BLaER1 treated with 17β-estradiol and CSF1 and Interleukin-3, amounts not matched to agents 10 nM and 100 nM (cell line): Measurements from ENCODE around the gene ABHD16B.
A peak's percentile ranks its signal among the peaks of the same experiment; 100 is the strongest.
"Not testable (repeated sequence)": the region's sequence is repeated elsewhere in the genome, so short reads cannot be mapped to it uniquely, and the experiment has no call there.

Experiments
- H3K27ac ChIP-seq, 11 experiments: shearing (Covaris generic); formaldehyde crosslinking; 2 replicates each; pipeline ENCODE4 v1.8.1; 2022
- H3K27me3 ChIP-seq, 11 experiments: shearing (Covaris generic); formaldehyde crosslinking; 2 replicates each; pipeline ENCODE4 v1.8.1; 2022
- H3K36me3 ChIP-seq, 11 experiments: shearing (Covaris generic); formaldehyde crosslinking; 2 replicates each; pipeline ENCODE4 v1.8.1; 2022
- H3K4me1 ChIP-seq, 10 experiments: shearing (Covaris generic); formaldehyde crosslinking; 2 replicates each; pipeline ENCODE4 v1.8.1; 2022
- H3K4me2 ChIP-seq, 11 experiments: shearing (Covaris generic); formaldehyde crosslinking; 2 replicates each; pipeline ENCODE4 v1.8.1; 2022
- H3K4me3 ChIP-seq, 10 experiments: shearing (Covaris generic); formaldehyde crosslinking; 2 replicates each; pipeline ENCODE4 v1.8.1; 2022
- H3K9ac ChIP-seq, 11 experiments: shearing (Covaris generic); formaldehyde crosslinking; 2 replicates each; pipeline ENCODE4 v1.8.1; 2022
- H3K9me3 ChIP-seq, 11 experiments: shearing (Covaris generic); formaldehyde crosslinking; replicated peaks in 1 of 11; 2 replicates each; pipeline ENCODE4 v1.8.1; 2022
- H4K20me1 ChIP-seq, 11 experiments: shearing (Covaris generic); formaldehyde crosslinking; 2 replicates each; pipeline ENCODE4 v1.8.1; 2022
- Cebpa-rat ChIP-seq, 11 experiments: shearing (Covaris generic); IDR thresholded peaks; 2 replicates each; pipeline ENCODE4 v1.8.1; 2022

ABHD16B gene

DNA sequence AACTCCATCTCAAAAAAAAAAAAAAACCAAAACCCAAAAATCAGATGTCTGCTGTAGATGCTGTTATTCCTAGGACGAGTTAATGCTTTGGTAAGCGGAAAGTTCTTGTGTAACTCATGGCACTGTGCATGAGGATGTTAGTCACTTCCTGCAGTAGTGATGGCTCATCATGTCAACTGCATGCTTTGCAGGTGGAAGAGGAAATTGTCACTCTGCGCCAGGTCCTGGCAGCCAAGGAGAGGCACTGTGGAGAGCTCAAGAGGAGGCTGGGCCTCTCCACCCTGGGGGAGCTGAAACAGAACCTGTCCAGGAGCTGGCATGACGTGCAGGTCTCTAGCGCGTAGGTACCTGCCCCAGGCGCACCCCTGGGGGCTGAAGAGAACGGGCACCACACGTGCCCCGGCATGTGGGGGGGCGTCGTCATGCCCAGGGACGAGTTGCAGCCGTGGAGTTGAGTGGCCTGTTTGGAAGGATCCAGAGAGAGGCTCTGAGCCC, 12.2 kb downstream of the ABHD16B start:
- H3K27ac ChIP-seq, result peak overlapping the region; percentile 93 to 99 (median 96)
- peak; percentile 48 to 93 (median 88); a peak in 19 of 22 replicates for TF ChIP-seq Cebpa-rat (IDR thresholded peaks at IDR 0.05)
- H3K9me3 ChIP-seq, result peaks cover 0 to 9% (median 4%) of the 10 kb centered on the region in 11 experiments; a peak in 8 of 22 replicates
- H3K4me1 ChIP-seq, result peaks cover 63 to 100% (median 98%) of the 10 kb centered on the region in 10 experiments
- H3K27me3 ChIP-seq, result no peaks in the 10 kb centered on the region; a peak in 1 of 22 replicates
- peaks cover 0 to 24% (median 10%) of the 10 kb centered on the region in 11 experiments; a peak in 15 of 22 replicates for H4K20me1 ChIP-seq
- H3K4me3 ChIP-seq, result peak overlapping the region in 9 of 10 experiments; percentile 28 to 63 (median 44); a peak in 16 of 20 replicates
- H3K4me2 ChIP-seq, result peak overlapping the region; percentile 86 to 100 (median 94)
- H3K9ac ChIP-seq, result peak overlapping the region; percentile 78 to 99 (median 89)
- H3K36me3 ChIP-seq, result peaks cover 82 to 97% (median 90%) of the 10 kb centered on the region in 11 experiments

DNA sequence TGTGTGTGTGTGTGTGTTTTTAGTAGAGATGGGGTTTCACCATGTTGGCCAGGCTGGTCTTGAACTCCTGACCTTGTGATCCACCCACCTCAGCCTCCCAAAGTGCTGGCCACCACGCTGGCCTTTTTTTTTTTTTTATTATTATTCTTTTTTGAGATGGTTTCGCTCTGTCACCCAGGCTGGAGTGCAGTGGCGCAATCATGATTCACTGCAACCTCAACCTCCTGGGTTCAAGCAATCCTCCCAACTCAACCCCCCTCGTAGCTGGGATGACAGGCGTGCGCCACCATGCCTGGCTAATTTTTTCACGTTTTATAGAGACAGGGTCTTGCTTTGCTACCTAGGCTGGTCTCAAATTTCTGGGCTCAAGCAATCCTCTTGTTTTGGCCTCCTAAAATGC, 12.9 kb downstream of the ABHD16B start:
- H4K20me1 ChIP-seq, result peaks cover 6 to 24% (median 13%) of the 10 kb centered on the region in 11 experiments; a peak in 17 of 22 replicates
- peak overlapping the region; percentile 93 to 99 (median 96) for H3K27ac ChIP-seq
- peak overlapping the region in 9 of 10 experiments; percentile 28 to 63 (median 44); a peak in 16 of 20 replicates for H3K4me3 ChIP-seq
- peak overlapping the region; percentile 78 to 99 (median 87) for H3K9ac ChIP-seq
- not testable (repeated sequence) for H3K27me3 ChIP-seq
- peaks cover 70 to 100% (median 98%) of the 10 kb centered on the region in 10 experiments for H3K4me1 ChIP-seq
- peak overlapping the region; percentile 86 to 100 (median 94) for H3K4me2 ChIP-seq
- peaks cover 82 to 97% (median 90%) of the 10 kb centered on the region in 11 experiments for H3K36me3 ChIP-seq
- H3K9me3 ChIP-seq, result peaks cover 0 to 16% (median 4%) of the 10 kb centered on the region in 11 experiments; a peak in 8 of 22 replicates
- peak in 8 of 11 experiments; percentile 33 to 70 (median 46); a peak in 12 of 22 replicates for TF ChIP-seq Cebpa-rat (IDR thresholded peaks at IDR 0.05)

DNA sequence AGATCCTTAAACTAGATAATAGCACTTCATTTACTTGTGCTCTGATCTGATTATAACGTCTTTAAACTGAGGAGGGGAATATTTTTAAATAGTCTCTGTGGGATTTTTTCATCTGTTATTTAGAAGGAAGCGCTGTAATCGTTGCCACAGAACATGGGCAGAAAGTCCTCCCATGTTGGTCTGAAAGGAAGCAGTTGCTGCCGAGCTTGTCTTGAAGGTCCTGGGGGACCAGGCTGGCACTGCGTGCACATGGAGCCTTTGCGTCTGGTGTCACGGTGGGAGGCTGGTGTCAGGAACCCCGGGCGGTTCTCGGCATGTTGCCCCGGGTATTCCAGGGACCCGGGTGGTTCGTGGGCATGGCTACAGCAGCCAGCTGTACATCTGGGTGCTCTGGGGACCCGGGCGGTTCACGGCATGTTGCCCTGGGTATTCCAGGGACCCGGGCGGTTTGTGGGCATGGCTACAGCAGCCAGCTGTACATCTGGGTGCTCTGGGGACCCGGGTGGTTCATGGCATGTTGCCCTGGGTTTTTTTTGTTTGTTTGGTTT, 15.3 kb downstream of the ABHD16B start:
- H3K4me1 ChIP-seq, result peaks cover 72 to 91% (median 80%) of the 10 kb centered on the region in 10 experiments
- H4K20me1 ChIP-seq, result peaks cover 16 to 39% (median 30%) of the 10 kb centered on the region in 11 experiments; a peak in 21 of 22 replicates
- no peaks in the 10 kb centered on the region; a peak in 1 of 22 replicates for H3K27me3 ChIP-seq
- peak overlapping the region; percentile 86 to 100 (median 94) for H3K4me2 ChIP-seq
- peaks cover 0 to 19% (median 4%) of the 10 kb centered on the region in 11 experiments; a peak in 8 of 22 replicates for H3K9me3 ChIP-seq
- peak overlapping the region; percentile 78 to 99 (median 87) for H3K9ac ChIP-seq
- peaks cover 75 to 91% (median 84%) of the 10 kb centered on the region in 11 experiments for H3K36me3 ChIP-seq
- peak overlapping the region; percentile 93 to 99 (median 96) for H3K27ac ChIP-seq
- peak in 4 of 11 experiments; percentile 49 to 90 (median 86); a peak in 9 of 22 replicates for TF ChIP-seq Cebpa-rat (IDR thresholded peaks at IDR 0.05)
- peak overlapping the region; percentile 21 to 63 (median 46); a peak in 17 of 20 replicates for H3K4me3 ChIP-seq

DNA sequence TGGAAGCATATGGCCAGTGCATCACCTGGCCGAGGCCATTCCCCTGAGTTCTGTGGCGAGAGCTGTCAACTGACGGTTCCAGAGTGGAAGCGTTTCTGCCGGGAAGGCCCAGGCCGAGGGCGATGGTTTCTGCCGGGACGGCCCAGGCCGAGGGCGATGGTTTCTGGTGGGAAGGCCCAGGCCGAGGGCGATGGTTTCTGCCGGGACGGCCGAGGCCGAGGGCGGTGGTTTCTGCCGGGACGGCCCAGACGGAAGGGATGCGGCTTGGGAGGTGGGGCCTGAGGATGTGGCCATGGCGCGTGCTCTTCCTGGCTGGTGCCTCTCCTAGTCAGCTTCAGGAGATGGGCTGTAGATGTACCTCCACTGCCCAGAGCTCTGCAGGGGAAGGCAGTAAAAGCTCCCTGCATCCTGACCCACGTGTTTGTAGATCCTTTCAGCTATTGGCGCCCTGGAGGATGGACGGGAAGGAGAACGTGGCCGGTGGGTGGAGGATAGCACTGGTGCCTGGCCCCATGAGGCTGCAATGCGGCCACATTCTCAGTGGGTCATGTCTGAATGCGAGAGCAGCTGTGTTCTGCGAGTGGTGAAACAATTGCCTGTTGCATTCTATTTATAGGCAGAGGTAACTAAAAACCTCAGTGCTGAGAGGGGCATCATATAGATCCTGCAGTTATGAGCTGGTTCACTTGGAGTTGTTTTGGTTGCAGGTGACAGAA, 16.6 kb downstream of the ABHD16B start:
- H3K4me3 ChIP-seq, result peak overlapping the region; percentile 10 to 63 (median 48); a peak in 19 of 20 replicates
- peak in 3 of 11 experiments; percentile 40 to 65 (median 48); a peak in 4 of 22 replicates for TF ChIP-seq Cebpa-rat (IDR thresholded peaks at IDR 0.05)
- H3K27ac ChIP-seq, result peak overlapping the region; percentile 93 to 99 (median 96)
- peaks cover 0 to 19% (median 4%) of the 10 kb centered on the region in 11 experiments; a peak in 8 of 22 replicates for H3K9me3 ChIP-seq
- peak overlapping the region; percentile 88 to 100 (median 94) for H3K4me2 ChIP-seq
- peak overlapping the region; percentile 78 to 99 (median 87) for H3K9ac ChIP-seq
- H3K27me3 ChIP-seq, result no peaks in the 10 kb centered on the region; a peak in 1 of 22 replicates
- peaks cover 30 to 53% (median 44%) of the 10 kb centered on the region in 11 experiments for H4K20me1 ChIP-seq
- H3K36me3 ChIP-seq, result peaks cover 75 to 91% (median 84%) of the 10 kb centered on the region in 11 experiments
- peaks cover 60 to 91% (median 77%) of the 10 kb centered on the region in 10 experiments for H3K4me1 ChIP-seq

DNA sequence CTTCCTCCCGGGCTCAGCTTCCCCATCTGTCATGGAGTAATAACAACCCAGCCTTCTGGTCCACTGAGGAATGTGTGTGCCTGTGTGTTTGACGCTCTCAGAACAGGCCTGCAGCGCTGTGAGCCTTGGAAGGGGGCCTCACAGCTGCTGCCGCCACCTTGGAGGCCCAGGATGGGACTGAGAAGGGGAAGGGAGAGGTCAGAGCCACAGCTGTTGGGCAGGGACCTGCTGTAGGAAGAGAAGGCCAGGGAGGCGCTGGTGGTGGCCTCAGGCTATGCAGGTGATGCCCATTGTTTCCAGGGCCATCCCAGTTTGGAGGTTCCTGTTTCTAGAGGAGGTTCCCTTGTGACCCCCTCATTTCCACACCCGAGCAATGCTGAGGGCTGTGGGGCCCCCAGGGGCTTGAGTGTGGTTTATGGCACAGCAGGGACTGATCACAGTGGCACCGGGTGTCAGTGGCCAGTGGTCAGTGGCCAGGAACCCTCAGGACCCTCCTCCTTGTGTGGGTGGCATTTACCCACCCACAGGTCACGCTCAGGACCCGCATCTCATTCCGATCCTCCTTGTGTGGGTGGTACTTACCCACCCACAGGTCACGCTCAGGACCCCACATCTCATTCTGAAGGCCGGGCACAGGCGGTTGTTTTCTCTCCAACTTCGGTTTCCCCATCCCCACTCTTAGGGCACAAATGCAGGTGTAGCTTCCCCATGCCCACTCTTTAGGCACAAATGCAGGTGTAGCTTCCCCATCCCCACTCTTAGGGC, 17.8 kb downstream of the ABHD16B start:
- no peak for TF ChIP-seq Cebpa-rat (IDR thresholded peaks at IDR 0.05)
- no peaks in the 10 kb centered on the region; a peak in 1 of 22 replicates for H3K27me3 ChIP-seq
- H3K4me3 ChIP-seq, result peak overlapping the region in 9 of 10 experiments; percentile 6 to 54 (median 46); a peak in 9 of 20 replicates
- peak overlapping the region; percentile 54 to 99 (median 87); a peak in 21 of 22 replicates for H3K9ac ChIP-seq
- peaks cover 51 to 89% (median 74%) of the 10 kb centered on the region in 10 experiments for H3K4me1 ChIP-seq
- peaks cover 41 to 65% (median 56%) of the 10 kb centered on the region in 11 experiments for H4K20me1 ChIP-seq
- peak overlapping the region; percentile 18 to 98 (median 96); a peak in 21 of 22 replicates for H3K27ac ChIP-seq
- peak overlapping the region; percentile 88 to 100 (median 94) for H3K4me2 ChIP-seq
- H3K36me3 ChIP-seq, result peaks cover 76 to 92% (median 86%) of the 10 kb centered on the region in 11 experiments
- peaks cover 0 to 19% (median 4%) of the 10 kb centered on the region in 11 experiments; a peak in 8 of 22 replicates for H3K9me3 ChIP-seq

DNA sequence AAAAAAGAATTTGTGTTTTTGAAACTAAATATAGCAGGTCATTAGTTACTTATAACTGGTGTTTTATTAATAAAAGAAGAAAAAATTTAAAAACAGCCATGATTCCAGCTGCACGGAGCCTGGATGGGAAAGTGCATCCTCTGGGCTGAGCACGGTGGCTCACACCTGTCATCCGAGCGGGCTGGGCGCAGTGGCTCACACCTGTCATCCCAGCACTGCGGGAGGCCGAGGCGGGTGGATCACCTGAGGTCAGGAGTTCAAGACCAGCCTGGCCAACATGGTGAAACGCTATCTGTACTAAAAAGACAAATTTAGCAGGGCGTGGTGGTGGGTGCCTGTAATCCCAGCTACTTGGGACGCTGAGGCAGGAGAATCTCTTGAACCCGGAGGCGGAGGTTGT, 19.6 kb downstream of the ABHD16B start:
- peaks cover 76 to 92% (median 86%) of the 10 kb centered on the region in 11 experiments for H3K36me3 ChIP-seq
- H3K9ac ChIP-seq, H3K4me2 ChIP-seq, H3K27me3 ChIP-seq, H3K4me3 ChIP-seq, H3K27ac ChIP-seq: not testable (repeated sequence)
- peaks cover 59 to 83% (median 74%) of the 10 kb centered on the region in 11 experiments for H4K20me1 ChIP-seq
- H3K9me3 ChIP-seq, result peaks cover 0 to 19% (median 4%) of the 10 kb centered on the region in 11 experiments; a peak in 8 of 22 replicates
- peaks cover 51 to 89% (median 74%) of the 10 kb centered on the region in 10 experiments for H3K4me1 ChIP-seq

DNA sequence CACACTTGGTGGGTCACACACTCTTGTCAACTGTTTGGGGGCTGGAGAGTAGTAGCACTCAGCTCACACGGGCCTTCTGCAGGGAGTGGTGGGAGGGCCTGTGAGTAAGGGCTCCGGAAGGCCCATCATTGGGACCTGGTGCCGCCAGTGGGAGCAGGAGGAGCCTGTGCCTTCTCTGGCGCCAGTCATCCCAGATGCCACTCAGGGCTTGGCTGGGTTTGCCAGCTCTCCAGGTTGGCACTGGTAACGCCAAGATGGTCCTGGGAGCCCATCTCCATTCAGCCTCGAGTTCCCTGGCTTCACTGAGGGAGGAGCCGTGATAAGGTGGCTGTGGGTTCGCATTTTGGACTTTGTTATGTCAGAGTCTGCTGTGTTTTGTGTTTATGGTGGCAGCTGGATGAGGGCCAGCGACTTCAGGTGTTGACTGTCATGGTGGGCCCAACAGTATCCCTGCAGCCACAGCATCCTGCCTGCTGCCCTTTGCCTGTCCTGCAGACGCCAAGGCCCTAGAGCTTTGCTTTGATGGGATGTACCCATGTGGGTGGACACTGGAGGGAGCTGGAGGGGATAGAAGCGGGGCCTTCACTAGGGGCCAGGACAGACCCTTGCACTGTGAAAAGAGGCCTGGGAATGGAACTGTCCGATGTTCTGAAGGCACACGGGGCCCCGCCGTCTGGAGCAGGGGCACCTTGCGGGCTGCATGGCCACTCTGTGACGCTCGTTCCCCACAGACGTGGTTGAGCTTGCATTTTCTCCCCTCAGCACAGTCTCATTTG, 20.3 kb downstream of the ABHD16B start:
- Histone ChIP-seq H3K4me3 (no peak overlapping the region), H3K36me3 (peaks cover 81 to 91% (median 89%) of the 10 kb centered on the region in 11 experiments), H4K20me1 (peaks cover 63 to 90% (median 81%) of the 10 kb centered on the region in 11 experiments), H3K9me3 (peaks cover 0 to 19% (median 4%) of the 10 kb centered on the region in 11 experiments; a peak in 8 of 22 replicates), H3K9ac (peak overlapping the region in 2 of 11 experiments; percentile 18 to 23; a peak in 1 of 22 replicates), H3K4me2 (no peak overlapping the region; a peak in 1 of 22 replicates), H3K27ac (no peak overlapping the region; a peak in 1 of 22 replicates), H3K27me3 (no peaks in the 10 kb centered on the region; a peak in 1 of 22 replicates), H3K4me1 (peaks cover 47 to 86% (median 71%) of the 10 kb centered on the region in 10 experiments)
- no peak for TF ChIP-seq Cebpa-rat (IDR thresholded peaks at IDR 0.05)
